Measurements from ENCODE around the gene PIGW.

The PIGW gene

DNA sequence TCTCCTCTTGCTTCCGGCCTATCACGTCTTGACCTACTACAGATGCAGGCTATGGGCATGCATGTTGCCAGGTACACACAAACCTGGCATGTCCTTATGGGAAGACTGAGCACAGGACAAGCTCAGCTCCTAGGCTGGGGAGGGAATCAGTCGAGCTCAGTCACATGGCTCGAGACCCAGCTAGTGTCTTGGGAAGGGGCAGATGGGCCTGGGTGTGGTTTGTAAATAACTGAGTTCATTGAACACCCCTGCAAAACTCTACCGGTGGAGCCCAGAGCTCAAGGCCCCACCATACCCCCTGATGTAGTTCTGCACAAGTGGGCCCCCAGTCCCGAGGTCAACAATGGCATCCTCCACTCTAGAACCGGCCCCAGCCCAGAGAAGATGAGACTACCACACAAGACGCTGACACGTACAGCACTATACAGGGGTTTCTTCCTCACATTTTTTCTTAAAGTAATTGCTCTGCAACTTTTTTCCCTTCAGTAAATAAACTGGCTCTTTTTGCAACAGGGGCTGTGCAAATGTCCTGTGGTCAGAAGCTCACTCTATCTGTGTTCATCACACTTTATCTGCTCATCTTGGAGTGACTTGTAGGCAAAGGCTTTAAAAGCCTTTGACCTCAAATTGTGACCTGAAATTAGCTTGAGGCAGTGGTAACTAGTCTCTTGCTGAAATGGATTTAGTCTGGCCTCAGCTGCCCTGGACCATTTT is 25.4 kb upstream of the PIGW start:
- DNase-seq (ENCODE audit: low read depth) = no peak

DNA sequence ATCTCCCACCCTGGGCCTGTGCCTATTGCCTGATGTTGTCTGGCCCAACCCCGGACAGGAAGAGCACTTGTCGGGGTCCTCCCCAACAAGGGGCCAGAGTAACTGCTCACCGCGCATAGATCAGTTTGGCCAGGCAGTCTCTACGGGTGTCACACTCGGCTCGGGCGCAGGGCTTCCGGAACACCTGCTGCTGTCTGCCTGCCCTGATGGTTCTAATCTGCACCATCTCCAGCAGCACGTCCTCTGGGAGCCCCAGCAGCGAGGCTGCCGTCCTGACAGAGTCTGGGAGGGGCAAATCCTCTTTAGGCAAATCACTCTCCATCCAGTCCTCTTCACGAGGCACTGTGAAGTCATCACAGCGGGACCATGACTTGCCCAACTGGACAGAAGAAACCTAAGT is 24.2 kb upstream of the PIGW start:
- DNase-seq (ENCODE audit: low read depth) = no peak

DNA sequence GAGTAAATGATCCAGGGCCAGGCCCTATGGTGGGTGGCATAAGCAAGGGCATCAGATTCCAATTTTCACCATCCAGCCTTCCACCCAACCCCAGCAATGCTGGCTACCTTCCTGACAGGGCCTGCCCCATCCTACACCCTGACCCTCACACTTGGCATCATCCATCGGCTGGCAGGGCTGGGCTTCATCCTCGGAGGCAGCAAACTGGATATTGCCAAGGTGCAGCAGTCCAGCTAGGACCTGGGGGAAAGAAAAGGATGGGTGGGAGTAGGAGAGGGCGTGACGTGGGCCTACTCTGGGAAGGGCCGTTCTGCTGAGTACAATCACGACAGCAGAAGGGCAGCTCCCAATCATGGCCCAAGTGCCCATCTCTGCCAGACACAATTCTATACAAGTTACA is 23.6 kb upstream of the PIGW start:
- DNase-seq (ENCODE audit: low read depth) = no peak

DNA sequence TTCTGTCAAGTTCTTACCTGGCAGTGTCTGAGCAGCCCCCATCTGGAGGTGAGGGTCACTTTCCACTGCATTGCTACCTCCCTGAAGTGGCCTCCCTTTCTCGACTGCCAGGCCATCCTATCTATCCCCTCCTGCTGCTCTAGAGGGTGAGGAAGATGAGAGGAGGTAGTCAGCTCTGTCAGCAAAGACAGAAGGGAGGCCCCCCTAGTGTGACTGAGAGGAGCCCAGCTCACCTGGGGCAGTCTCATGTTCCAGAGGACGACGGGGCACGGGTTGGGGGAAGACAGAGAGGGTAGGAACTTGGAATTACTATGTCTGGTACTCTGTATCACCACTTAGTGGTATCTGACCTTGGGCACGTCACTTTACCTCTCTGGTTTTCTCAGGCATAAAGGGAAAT is 22.1 kb upstream of the PIGW start:
- no peak for DNase-seq (ENCODE audit: low read depth)

DNA sequence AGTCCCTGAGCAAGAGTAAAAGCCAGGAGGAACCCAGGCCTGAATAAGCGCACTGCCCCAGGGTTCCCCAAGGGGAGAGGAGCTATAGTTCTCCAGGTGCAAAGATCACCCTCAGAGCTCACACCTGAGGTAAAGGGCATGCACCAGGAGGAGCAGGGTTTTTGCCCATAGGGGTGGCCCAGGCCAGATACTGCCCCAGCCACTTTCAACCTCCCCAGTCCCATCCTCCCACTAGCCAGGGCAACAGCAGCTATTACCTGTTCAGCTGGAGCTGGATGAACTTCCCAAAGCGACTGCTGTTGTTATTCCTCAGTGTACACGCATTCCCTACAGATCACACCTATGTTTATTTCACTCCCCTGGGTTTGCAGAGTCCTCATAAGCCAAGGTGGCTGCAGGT is 19.9 kb upstream of the PIGW start:
- DNase-seq (ENCODE audit: low read depth) = no peak

DNA sequence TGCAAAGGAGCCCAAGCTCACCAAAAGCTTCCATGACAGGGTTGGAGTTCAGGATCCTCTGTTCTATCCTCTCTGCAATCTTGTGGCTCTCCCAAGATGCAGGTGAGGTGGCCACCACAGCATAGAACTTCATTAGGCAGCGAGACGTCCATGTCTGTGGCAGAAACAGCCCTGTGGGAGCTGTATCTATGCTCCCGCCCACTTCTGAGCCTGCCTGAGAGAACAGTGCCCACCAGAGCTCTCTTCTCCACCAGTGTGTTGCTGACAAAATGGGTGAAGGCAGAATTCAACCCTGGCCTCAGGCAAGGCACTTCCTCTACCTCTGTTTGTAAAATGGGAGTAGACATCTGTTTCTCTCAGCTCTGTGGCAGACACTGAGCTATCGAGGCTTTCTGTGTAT is 18.9 kb upstream of the PIGW start:
- no peak for DNase-seq (ENCODE audit: low read depth)

DNA sequence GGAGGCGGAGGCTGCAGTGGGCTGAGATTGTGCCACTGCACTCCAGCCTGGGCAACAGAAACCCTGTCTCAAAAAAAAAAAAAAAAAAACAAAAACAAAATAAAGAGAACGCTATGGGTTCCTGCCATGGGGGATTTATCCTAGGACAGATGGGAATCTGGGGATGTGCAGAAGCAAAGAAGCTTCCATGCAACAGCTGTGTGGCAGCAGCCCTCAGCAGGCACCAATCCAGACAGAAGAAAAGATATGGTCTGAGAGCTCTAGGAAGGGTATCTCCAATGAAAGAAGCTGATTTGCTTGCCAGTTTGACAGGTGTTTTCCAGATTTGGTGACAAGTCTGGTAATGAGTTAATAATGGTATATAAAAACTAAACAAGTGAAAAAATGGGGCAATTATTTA is 11.7 kb upstream of the PIGW start:
- no peak for DNase-seq (ENCODE audit: low read depth)

DNA sequence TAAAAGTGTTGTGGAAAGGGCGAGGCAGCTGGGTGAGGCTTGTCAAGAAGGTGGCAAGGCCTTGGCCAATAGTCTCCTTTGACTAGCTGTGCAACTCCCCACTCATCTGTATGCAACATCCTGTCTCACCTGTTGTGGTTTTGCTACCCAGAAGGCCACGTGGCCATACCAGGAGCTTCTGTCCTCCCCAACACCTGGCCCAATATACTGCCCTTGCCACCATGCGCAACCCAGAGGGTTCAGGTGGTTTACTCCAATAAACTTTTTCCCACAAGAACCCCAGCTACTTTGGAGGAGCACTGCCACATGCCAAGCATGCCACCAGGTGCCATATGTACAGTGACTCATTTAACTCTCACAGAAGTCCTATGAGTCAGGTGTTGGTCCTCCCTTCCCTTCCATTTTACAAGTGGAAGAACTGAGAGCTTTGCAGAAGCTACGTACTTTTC is 10.3 kb upstream of the PIGW start:
- no peak for DNase-seq (ENCODE audit: low read depth)

DNA sequence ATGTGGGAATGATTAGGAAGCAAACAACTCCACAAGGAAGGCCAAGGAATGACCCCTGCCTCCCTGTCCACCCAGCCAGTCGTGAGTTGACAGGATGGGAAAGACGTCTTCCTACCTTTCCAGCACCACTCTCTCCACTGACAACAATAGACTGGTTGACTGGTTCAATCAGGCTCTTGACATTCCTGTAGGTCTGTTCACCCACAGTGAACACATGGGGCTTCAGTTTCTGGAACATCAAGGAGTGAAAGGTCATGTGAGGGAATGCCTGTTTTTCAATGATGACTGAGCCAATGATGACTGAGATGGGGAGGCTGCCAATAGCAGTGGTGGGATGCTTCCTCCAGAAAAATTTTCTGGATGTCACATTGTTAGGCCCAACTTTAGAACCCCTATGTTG is 9.7 kb upstream of the PIGW start:
- no peak for DNase-seq (ENCODE audit: low read depth)

DNA sequence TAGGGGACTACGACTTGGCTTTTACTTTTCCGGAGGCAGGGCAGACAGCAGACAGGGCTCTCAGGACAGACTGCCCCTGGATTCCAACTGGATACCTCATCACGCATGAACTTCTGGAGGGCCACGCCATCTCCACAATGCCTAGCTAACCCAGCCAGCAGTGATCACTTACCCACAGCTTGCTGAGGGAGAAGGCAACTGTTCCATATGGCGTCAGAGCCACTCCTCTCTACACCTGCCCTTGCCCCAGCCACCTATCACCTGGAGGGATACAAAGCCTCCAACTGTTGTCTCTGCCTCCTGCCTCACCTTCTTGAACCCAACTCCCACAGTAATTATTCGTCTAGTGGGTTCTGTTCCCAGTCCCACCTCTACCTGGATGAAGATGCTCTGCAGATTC is 8.9 kb upstream of the PIGW start:
- no peak for DNase-seq (ENCODE audit: low read depth)

DNA sequence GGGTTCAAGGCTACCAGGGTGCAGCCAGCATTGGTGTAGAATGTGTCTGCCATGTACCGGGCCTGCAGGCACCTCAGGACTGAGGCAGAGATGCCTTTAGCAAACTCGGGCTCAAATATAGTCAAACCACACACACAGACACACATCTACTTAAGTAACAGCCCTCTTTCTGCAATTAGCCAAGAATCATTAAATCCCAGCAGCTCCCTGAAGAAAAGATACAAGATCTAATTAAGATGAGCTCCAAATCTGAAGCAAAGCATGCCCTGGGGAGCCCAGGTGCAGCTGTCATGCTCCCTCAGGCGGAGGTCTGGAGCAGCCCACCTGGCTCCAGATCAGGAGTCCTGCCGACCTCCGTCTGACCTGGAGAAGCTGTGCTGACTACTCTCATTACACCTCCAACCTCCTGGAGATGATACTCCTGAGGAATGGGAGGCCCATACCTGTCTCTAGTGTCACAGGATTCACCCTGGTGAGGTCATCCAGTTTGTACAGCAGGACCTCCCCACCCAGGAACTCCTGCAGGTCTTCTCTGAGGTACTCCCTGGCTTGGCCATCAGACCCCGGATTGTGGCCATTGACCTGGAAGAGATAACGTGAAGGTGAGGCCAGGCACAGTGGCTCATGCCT is 7.1 kb upstream of the PIGW start:
- no peak for DNase-seq (ENCODE audit: low read depth)

DNA sequence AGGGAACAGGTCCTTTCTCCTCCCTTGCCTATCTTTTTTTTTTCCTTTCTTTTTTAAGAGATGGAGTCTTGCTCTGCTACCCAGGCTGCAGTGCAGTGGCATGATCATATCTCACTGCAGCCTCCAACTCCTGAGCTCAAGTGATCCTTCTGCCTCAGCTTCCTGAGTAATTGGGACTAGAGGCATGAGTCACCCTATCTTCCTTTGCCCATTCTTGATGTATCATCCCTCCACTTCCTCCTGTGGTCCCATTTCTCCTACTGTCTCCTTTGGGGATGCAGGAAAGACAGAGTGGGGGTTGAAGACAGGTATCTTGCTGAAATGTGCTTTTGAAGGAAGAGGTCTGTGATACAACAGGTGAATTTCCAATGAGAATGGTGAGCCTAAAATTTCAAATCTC is 5.7 kb upstream of the PIGW start:
- DNase-seq (ENCODE audit: low read depth) = peak; percentile 62

DNA sequence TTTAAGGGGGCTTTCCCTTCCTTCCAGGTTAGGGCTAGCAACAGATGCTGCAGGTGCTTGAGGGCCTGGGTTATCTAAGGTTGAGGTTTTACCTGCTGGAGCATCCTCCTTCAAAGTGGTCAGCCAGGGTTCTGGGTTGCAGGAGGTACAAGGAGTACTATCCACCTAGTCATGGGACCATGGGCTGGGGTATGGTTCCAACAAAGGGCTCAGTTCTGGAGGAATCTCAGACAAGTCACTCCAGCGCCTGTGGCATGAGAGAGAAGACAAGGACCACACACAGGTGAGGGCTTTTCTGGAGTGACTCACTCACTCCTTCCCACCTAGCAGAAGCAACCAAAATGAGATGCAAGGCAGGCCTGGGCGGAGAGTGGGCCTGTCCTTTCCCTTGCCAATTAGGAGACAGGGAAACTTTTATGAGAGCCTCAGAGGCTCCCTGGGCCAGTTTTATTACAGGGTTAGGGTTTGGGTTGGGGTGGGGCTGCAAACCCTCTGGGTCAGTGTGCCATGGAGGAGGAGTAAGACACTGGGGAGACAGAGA is 2.3 kb upstream of the PIGW start:
- no peak for DNase-seq (ENCODE audit: low read depth)

DNA sequence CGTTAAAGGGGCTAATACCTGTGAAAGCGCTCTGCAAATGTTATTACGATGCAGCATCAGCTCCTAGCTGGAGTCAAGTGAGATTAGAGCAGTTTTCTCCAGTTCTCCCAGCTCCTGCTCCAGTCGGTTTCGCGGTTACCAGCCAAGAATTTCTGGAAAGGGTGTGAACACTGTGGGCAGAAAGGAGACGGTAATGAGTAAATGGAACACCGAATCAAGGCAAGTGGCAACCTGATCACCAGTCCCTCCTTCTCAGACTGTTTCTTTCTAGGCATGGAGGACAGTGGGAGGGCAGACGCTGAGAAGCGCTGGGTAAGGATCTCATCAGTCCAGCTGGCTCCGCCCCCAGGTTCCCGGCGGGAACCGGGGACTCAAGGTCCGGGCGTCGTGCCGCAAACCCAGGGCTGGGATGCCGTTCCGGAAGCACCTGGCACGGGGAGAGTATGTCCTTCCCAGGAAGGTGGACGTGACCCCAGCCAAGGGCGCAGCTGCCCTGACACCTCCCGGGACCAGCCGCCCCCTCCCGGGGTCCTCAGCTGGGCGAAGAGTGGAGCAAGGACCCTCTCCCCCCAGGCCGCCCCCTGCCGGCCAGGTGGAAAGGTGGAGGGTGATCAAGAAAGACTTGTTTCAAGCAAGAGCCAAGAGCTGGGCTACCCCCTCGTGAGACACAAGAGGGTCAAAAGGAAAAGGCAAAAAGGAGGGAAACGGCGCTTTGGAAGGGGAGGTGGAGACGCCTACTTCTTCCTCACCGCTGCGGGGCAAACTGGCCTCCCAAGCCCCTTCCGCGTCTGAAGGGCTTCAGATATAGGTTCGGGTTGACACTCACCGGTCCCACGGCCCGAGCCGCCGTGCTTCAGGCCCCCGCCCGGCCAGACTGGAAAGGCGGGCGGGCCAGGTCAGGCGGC is 600 bp upstream of the PIGW start:
- peak; percentile 54 for DNase-seq (ENCODE audit: low read depth)

DNA sequence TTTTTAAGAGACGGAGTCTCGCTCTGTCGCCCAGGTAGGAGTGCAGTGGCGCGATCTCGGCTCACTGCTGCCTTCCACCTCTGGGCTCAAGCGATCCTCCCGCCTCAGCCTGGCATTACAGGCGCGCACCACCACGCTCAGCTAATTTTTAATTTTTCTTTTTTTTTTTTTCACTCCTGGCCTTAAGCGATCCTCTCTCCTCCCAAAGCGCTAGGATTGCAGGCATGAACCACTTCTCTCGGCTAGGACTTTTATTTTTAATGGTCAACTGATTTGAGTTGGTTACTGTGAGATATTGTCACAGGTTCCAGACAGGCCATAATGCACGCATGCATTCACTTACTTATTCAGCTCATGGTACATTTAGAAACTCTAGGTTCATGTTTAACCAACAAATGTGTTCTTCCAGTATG is 888 bp downstream of the PIGW start:
- DNase-seq (ENCODE audit: low read depth) = no peak

DNA sequence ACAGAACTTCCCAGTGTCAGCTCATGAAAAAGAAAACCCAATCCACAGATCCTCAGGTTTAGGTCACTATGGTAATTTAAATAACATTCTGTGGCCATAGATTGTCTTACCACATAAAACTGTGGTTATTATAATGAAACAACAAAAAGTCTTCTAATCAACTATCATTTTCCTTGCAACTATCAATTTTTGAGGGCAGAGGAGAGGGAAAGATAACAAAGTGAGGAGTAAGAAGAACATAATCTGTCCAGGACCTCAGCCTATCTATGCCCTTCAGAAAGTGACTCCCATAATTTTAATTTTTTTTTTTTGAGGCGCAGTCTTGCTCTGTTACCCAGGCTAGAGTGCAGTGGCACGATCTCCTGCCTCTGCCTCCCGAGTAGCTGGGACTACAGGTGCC is 5.9 kb downstream of the PIGW start:
- DNase-seq (ENCODE audit: low read depth) = no peak

DNA sequence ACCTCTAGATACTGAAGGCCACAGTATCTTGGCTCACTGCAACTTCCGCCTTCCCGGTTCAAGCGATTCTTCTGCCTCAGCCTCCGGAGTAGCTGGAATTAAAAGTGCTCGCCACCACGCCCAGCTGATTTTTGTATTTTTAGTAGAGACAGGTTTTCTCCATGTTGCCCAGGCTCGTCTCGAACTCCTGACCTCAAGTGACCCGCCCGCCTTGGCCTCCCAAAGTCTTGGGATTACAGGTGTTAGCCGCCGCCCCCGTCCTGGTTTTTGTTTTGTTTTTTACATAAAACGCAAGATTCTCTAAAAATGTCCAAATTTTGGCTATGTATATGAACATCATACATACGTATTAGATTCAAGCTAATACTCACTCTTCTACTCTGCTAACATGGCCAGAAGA is 8.0 kb downstream of the PIGW start:
- DNase-seq (ENCODE audit: low read depth) = no peak

DNA sequence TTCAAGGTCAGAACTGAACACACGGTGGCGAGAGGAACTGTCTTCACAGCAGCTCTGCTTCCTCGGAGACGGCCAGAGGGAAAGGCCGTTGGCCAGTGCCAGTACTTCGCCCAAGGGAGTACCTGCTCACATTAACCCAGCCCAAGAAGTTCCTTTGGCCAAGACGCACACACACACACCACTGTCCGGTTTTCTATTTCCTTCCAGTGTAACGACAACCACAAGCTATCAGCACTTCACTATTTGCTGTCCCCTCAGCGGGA is 9.2 kb downstream of the PIGW start:
- DNase-seq (ENCODE audit: low read depth) = peak; percentile 59

DNA sequence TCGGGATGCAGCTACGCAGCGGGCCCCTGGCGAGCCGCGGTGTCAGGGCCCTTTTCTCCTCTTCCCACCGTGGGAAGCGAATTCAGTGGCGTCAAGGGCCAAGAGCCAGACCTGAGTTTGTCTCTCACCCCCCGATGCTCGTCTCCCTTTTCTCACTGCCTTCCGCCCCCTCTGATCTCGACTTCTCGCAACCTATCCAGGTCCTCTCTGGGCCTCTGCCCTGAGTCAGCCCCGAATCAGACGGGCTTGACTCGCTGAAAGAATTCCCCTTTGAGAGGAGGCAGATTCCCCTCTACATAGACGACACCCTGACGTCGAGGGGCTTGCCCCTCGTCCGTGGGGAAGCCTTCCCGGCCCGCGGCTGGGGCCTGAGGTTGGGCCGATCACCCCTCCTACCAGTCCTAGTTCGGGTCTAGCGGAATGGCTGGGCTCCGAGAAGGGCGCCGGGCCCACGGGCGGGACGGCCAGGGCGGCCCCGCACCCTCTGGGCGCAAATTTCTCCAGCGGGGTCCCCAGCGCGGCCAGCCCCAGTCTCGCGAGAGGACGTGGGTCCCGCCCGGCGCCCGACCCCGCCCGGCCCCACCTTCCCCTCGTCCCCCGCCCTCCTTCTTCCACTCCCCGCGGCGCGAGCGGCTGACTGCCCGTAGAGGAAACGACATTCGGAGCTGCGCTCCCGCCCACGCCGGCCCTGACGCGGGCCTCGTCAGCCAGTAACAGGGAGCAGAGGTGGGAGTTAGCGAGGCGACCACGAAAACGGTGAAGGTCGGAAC is 9.7 kb downstream of the PIGW start, which contains the start of gene GGNBP2:
GGNBP2 (plus strand) TSS at position 613 of the 770 bp plus-strand sequence. CDS start 806 bp downstream, outside the sequence.
- peak; percentile 83 for DNase-seq (ENCODE audit: low read depth)

DNA sequence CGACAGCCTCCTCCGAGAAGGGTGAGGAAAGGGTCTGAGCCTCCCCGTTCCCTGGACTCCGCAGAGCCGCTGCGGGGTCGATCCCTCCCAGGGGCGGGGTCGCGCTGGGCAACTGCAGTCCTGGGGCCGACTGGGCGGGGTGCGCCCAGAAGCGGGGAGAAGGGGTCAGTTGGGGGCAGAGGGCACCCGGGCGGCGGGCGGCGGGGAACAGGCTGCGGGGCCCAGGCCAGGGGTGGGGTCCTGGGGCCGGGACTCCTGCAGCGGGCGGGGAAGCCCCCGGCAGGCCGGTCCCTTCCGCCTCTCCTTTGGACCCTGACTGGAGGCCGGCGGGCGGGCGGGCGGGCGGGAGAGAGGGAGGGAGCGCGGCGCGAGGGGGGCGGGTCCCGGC is 10.3 kb downstream of the PIGW start:
- DNase-seq (ENCODE audit: low read depth) = no peak

DNA sequence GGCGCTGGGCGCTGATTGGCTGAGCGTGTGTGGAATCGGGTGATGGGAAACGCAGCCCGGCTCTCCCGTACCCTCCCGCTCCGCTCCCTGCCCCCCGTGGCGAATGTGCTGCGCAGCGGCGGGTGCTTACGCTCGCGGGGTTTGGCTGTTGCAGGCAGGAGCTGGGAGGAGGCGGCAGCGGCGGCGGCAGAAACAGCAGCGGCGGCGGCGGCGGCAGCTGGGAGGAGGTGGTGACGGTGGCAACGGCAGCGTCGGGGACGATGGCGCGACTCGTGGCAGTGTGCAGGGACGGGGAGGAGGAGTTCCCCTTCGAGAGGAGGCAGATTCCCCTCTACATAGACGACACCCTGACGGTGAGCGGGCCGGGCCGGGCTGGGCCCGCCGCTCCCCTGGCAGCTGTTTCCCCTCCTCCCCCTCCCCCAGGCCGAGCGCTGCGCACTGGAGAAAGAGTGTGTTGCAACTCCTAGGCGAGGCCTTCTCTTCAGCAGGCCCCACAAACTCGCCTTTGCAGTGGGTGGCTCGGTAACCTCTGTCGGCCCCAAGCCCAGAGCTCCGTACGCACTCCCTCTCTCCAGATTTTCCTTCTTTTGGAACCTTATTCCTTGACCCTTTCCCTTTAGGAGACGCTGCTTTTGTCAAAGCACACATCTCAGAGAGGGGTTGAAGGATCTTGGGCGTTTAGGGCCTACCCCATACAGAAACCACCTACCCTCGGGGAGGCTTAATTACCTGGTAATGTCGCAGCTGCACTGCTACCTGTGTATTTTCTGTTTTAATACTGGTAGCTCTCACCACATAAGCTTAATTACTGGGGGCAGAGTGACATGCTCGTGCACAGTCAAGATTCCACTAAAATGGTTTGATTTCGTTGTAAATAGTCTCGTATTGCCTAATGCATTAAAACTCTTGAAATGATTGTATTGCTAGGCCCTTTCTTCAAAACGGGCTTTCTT is 11.0 kb downstream of the PIGW start:
- peak; percentile 97 for DNase-seq (ENCODE audit: low read depth)
